GM10248 (cell line): ENCODE measurements around the gene RIN3.
A peak's percentile ranks its signal among the peaks of the same experiment; 100 is the strongest.

Experiments
- CTCF ChIA-PET: fragments of 300-600 bp; sonication (Branson Sonifier 250); formaldehyde crosslinking; extraction: SDS; loops from one replicate; lab custom pipeline; 2021; ENCODE audit warnings: antibody characterized with exemption; lab: Yijun Ruan, JAX
- POLR2A ChIA-PET: fragments of 350-650 bp; sonication (Branson Sonifier 250); formaldehyde crosslinking; extraction: SDS; loops from one replicate; lab custom pipeline; 2020; ENCODE audit warnings: antibody characterized with exemption; lab: Yijun Ruan, JAX
- DNase-seq: peaks from one replicate; pipeline ENCODE4 v3.0.0; 2012; ENCODE audit errors: extremely low spot score
- TF ChIP-seq, protein P1 (sequence below): IDR thresholded peaks from 2 replicates; pipeline ENCODE4 v1.5.1; 2012; ENCODE audit warnings: mild to moderate bottlenecking, low read depth; ENCODE audit errors: extremely low read depth, missing control alignments, control extremely low read depth

The RIN3 gene

DNA sequence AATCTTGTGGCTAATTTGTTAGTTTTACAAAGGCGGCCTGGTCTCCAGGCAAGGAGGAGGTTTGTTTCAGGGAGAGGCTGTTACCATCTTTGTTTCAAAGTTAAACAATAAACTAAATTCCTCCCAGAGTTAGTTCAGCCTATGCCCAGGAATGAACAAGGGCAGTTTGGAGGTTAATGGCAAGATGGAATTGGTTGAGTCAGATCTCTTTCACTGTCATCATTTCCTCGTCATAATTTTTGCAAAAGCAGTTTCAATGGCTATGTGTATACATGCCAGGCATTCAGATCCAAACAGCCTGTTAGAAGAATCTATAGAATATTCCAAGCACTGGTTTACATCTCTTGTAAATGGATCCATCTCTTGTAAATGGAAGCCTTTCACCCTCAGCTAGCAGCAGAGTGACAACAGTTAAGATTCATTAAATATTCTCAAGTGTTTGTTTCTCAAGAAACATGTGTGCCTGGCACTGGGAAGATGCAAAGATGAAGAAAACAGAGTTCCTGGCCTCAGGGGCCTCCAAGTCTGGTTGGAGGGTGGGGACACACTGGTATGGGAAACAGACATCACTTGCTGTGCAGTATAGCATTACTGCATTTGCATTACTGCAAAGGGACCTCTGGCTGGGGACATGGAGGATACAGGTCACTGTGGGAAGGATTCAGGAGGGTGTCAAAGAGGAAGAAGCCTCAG lies 65.8 kb downstream of the RIN3 start:
- ChIA-PET CTCF (no interaction called here), POLR2A (no interaction called here)
- no peak for DNase-seq
- TF ChIP-seq, protein P1, sequence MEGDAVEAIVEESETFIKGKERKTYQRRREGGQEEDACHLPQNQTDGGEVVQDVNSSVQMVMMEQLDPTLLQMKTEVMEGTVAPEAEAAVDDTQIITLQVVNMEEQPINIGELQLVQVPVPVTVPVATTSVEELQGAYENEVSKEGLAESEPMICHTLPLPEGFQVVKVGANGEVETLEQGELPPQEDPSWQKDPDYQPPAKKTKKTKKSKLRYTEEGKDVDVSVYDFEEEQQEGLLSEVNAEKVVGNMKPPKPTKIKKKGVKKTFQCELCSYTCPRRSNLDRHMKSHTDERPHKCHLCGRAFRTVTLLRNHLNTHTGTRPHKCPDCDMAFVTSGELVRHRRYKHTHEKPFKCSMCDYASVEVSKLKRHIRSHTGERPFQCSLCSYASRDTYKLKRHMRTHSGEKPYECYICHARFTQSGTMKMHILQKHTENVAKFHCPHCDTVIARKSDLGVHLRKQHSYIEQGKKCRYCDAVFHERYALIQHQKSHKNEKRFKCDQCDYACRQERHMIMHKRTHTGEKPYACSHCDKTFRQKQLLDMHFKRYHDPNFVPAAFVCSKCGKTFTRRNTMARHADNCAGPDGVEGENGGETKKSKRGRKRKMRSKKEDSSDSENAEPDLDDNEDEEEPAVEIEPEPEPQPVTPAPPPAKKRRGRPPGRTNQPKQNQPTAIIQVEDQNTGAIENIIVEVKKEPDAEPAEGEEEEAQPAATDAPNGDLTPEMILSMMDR: no peak

DNA sequence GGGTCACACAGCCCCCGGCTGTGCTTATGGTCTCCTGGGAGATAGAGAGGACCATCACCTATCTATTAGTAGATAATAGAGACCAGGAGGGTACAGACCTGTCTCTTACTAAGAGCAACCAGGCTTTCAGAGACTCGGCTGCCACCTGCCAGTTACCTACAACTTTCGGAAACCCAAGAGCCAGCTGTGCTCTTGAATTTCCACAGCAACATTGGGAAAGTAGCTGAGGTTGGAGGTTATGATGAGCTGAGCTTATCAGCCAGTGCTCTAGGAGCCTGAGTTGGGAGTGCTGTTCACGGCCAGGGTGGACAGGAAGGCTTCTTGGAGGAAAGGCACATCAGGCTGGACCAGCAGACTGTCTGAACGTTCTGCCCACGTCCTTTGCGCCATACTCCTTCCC lies 67.6 kb downstream of the RIN3 start:
- ChIA-PET CTCF (interaction anchor here (0.7 to 1.0 kb wide), 2 partner anchors 15 to 102 kb away, joined by 3 read pairs; no protein-coding TSS in a partner anchor), POLR2A (no interaction called here)
- DNase-seq: no peak
- TF ChIP-seq, protein P1: no peak

DNA sequence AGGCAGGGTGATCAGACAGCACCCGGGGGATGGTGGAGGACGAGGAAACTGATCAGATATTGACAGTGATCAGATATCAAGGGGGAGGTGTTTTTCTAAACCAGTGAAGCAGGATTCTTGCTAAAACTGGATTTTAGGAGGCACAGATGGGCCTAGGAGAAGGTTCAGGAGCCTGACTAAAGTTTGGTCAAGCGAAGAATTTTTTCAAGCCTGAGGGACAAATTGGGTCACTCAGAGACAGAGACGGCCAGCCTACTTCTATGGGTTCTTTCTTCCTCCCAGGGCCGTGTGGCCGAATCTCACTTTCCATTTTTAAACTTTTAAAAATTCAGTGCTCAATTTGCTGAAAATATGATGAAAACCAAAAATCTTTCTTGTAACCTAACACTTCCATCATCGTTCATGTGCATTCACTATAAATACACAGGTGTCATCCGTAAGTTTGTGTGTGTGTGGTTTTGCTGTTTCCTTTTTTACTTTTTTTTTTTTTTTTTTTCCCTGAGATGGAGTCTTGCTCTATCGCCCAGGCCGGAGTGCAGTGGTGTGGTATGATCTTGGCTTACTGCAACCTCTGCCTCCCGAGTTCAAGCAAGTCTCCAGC lies 68.5 kb downstream of the RIN3 start:
- TF ChIP-seq, protein P1: no peak
- DNase-seq: peak; percentile 35
- ChIA-PET POLR2A (interaction anchor here (0.6 kb wide), 1 partner anchor 70 kb away, joined by 3 read pairs; no protein-coding TSS in a partner anchor), CTCF (interaction anchor here (0.7 to 1.4 kb wide), 4 partner anchors 11 to 101 kb away, joined by 3 to 4 read pairs (median 4); no protein-coding TSS in a partner anchor)

DNA sequence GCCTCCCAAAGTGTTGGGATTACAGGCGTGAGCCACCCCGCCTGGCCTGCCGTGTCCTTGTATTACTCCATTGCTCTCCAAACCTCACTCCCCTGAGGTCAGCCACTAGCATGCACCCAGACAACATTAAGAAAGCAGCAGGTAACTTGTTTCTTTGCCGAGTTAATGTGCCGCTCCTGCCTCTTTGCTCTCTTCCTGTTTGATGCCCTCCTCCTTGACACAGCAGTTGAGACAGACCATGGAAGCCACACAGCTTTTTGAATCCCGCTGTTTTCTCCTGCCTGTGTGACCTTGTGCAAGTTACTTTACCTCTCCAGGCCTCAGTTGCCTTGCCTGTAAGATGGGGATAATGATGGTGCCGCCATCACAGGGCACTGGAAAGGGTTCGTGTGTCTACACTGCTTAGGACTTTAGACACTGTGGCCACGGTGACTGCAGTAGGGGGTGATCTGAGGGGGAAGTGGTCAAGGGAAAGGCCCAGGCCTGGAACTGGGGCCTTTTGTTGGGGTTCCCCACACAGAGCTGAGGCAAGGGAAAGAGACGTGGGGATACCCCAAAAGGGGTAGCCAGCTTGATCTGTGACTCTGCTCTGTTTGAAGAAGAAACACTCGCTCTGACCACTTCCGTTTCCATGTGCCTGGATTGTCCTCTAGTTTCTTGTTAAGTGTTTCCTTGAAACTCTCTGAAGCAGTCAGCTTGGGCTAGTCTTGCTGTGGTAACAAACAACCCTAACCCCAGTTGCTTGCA lies 69.3 kb downstream of the RIN3 start:
- POLR2A ChIA-PET: interaction anchor here (0.6 to 0.7 kb wide), 2 partner anchors 69 to 165 kb away, joined by 3 to 4 read pairs; no protein-coding TSS in a partner anchor
- TF ChIP-seq, protein P1: no peak
- CTCF ChIA-PET: interaction anchor here (0.8 to 1.4 kb wide), 6 partner anchors 12 to 108 kb away, joined by 3 to 4 read pairs (median 4); no protein-coding TSS in a partner anchor
- peak; percentile 74 for DNase-seq

DNA sequence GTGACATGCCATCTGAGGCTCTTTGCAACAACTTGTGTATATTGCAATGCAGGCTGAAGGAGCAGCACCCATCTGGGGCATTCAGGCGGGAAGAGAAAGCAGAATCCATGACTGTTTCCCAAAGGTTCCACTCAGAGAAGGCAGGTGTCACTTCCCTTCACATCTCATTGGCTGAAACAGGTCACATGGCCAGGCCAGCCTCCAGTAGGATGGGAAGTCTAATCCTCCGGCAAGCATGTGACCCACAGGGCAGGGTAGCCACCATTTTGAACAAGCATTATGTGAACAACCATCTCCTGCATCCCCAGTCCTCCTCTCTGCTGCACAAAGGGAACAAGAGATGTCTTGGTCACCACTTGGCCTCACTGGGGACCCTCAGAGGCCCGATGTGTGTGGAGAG lies 70.6 kb downstream of the RIN3 start:
- DNase-seq: no peak
- TF ChIP-seq, protein P1: no peak
- CTCF ChIA-PET: interaction anchor here (1.4 to 1.9 kb wide), 2 partner anchors 28 to 32 kb away, joined by 3 to 5 read pairs; no protein-coding TSS in a partner anchor
- POLR2A ChIA-PET: no interaction called here

DNA sequence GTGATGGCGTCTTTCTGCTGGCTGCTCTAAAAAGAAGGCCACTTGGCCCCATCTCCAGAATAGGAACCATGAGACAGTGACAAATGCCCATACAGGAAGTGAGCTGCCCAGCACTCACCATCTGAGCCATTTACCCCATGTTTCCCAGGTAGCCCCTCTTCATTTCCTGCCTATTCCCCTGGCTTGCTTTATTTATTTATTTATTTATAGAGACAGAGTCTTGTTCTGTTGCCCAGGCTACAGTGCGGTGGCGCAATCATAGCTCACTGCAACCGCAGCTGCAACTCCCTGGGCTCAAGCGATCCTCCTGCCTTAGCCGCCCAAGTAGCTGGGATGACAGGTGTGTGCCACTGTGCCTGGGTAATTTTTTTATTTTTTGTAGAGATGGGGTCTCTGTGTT lies 71.2 kb downstream of the RIN3 start:
- ChIA-PET CTCF (interaction anchor here (0.9 to 1.9 kb wide), 8 partner anchors 19 to 200 kb away, joined by 3 to 5 read pairs (median 3); no protein-coding TSS in a partner anchor), POLR2A (no interaction called here)

More for the DNA sequence above, 71.2 kb downstream of the RIN3 start:
- TF ChIP-seq, protein P1: no peak
- no peak for DNase-seq
